Activated naive CD4-positive, alpha-beta T cell treated with anti-CD3 and anti-CD28 coated beads, Interleukin-2, amount 10 ng/mL, durations not matched to agents 7 days and 5 days (primary cell): ENCODE results near the gene SRGAP3.

Source experiments
- CTCF ChIA-PET: fragments of 350-600 bp; sonication (Branson Sonifier 250); formaldehyde crosslinking; loops from one replicate; lab custom pipeline; 2021; ENCODE audit warnings: antibody characterized with exemption; lab: Charles Lee
- DNase-seq: peaks from one replicate; pipeline ENCODE4 v3.0.0-alpha.2; 2020
- H3K27ac Mint-ChIP-seq: one replicate; pipeline ENCODE4 v1.8.0; 2021; ENCODE audit warnings: mild to moderate bottlenecking, moderate library complexity, mixed read lengths
- H3K27me3 Mint-ChIP-seq: one replicate; pipeline ENCODE4 v1.8.0; 2021; ENCODE audit warnings: mild to moderate bottlenecking, mixed read lengths
- H3K36me3 Mint-ChIP-seq: one replicate; pipeline ENCODE4 v1.8.0; 2021; ENCODE audit warnings: mixed read lengths
- H3K4me1 Mint-ChIP-seq: one replicate; pipeline ENCODE4 v1.8.0; 2021; ENCODE audit warnings: mixed read lengths
- H3K4me3 Mint-ChIP-seq: one replicate; pipeline ENCODE4 v1.8.0; 2021; ENCODE audit warnings: mild to moderate bottlenecking, moderate library complexity, mixed read lengths
- H3K9me3 Mint-ChIP-seq: one replicate; pipeline ENCODE4 v1.8.0; 2021; ENCODE audit warnings: mixed read lengths

Gene SRGAP3

GRCh38 chr3:9247361-9247940, 2.0 kb downstream of the SRGAP3 start:
- Mint-ChIP-seq H3K4me3 (no peak overlapping the region), H3K9me3 (no peaks in the 10 kb centered on the region), H3K4me1 (peaks cover 30% of the 10 kb centered on the region), H3K27me3 (peaks cover 36% of the 10 kb centered on the region), H3K27ac (no peak overlapping the region), H3K36me3 (no peaks in the 10 kb centered on the region)
- no peak for DNase-seq
- CTCF ChIA-PET: interaction anchor here (1.2 kb wide), 1 partner anchor 155 kb away, joined by 3 read pairs; no protein-coding TSS in a partner anchor

GRCh38 chr3:9246189-9246588, 3.3 kb downstream of the SRGAP3 start:
- H3K4me3 Mint-ChIP-seq: no peak overlapping the region
- peaks cover 30% of the 10 kb centered on the region for H3K4me1 Mint-ChIP-seq
- DNase-seq: no peak
- H3K36me3 Mint-ChIP-seq: no peaks in the 10 kb centered on the region
- CTCF ChIA-PET: no interaction called here
- no peak overlapping the region for H3K27ac Mint-ChIP-seq
- no peaks in the 10 kb centered on the region for H3K9me3 Mint-ChIP-seq
- H3K27me3 Mint-ChIP-seq: peaks cover 28% of the 10 kb centered on the region

GRCh38 chr3:9244495-9245183, 4.8 kb downstream of the SRGAP3 start:
- H3K36me3 Mint-ChIP-seq: no peaks in the 10 kb centered on the region
- CTCF ChIA-PET: no interaction called here
- no peak for DNase-seq

GRCh38 chr3:9241956-9242355, 7.5 kb downstream of the SRGAP3 start:
- Mint-ChIP-seq H3K27ac (no peak overlapping the region), H3K9me3 (no peaks in the 10 kb centered on the region)

More at GRCh38 chr3:9244495-9245183, 4.8 kb downstream of the SRGAP3 start:
- Mint-ChIP-seq H3K27ac (no peak overlapping the region), H3K4me3 (no peak overlapping the region), H3K9me3 (no peaks in the 10 kb centered on the region), H3K4me1 (peaks cover 22% of the 10 kb centered on the region), H3K27me3 (peaks cover 28% of the 10 kb centered on the region)

GRCh38 chr3:9239680-9240079, 9.8 kb downstream of the SRGAP3 start:
- Mint-ChIP-seq H3K27me3 (peaks cover 20% of the 10 kb centered on the region), H3K9me3 (no peaks in the 10 kb centered on the region)
- CTCF ChIA-PET: no interaction called here

More at GRCh38 chr3:9241956-9242355, 7.5 kb downstream of the SRGAP3 start:
- Mint-ChIP-seq H3K4me3 (no peak overlapping the region), H3K4me1 (no peaks in the 10 kb centered on the region), H3K36me3 (no peaks in the 10 kb centered on the region), H3K27me3 (peaks cover 14% of the 10 kb centered on the region)
- no peak for DNase-seq
- CTCF ChIA-PET: interaction anchor here (1.1 kb wide), 1 partner anchor 254 kb away, joined by 4 read pairs; no protein-coding TSS in a partner anchor

GRCh38 chr3:9238721-9239295, 10.6 kb downstream of the SRGAP3 start:
- DNase-seq: no peak
- no peaks in the 10 kb centered on the region for H3K4me1 Mint-ChIP-seq
- no peak overlapping the region for H3K4me3 Mint-ChIP-seq
- no peak overlapping the region for H3K27ac Mint-ChIP-seq
- CTCF ChIA-PET: no interaction called here
- H3K9me3 Mint-ChIP-seq: no peaks in the 10 kb centered on the region
- H3K27me3 Mint-ChIP-seq: peaks cover 19% of the 10 kb centered on the region
- H3K36me3 Mint-ChIP-seq: no peaks in the 10 kb centered on the region

More at GRCh38 chr3:9239680-9240079, 9.8 kb downstream of the SRGAP3 start:
- Mint-ChIP-seq H3K4me3 (no peak overlapping the region), H3K4me1 (no peaks in the 10 kb centered on the region), H3K27ac (no peak overlapping the region), H3K36me3 (no peaks in the 10 kb centered on the region)
- DNase-seq: no peak

GRCh38 chr3:9238276-9238675, 11.2 kb downstream of the SRGAP3 start:
- Mint-ChIP-seq H3K27ac (no peak overlapping the region), H3K27me3 (peaks cover 14% of the 10 kb centered on the region), H3K4me3 (no peak overlapping the region), H3K36me3 (no peaks in the 10 kb centered on the region), H3K4me1 (no peaks in the 10 kb centered on the region), H3K9me3 (no peaks in the 10 kb centered on the region)
- CTCF ChIA-PET: no interaction called here
- no peak for DNase-seq

- CTCF ChIA-PET: interaction anchor here (1.4 kb wide), 3 partner anchors 9 to 262 kb away, joined by 3 read pairs; no protein-coding TSS in a partner anchor
- no peak overlapping the region for H3K4me3 Mint-ChIP-seq
- H3K4me1 Mint-ChIP-seq: no peaks in the 10 kb centered on the region
- no peaks in the 10 kb centered on the region for H3K9me3 Mint-ChIP-seq
- DNase-seq: no peak
- no peak overlapping the region for H3K27ac Mint-ChIP-seq
- no peaks in the 10 kb centered on the region for H3K36me3 Mint-ChIP-seq
- H3K27me3 Mint-ChIP-seq: peaks cover 8% of the 10 kb centered on the region
Observed at GRCh38 chr3:9233814-9234600, 15.4 kb downstream of the SRGAP3 start.

- CTCF ChIA-PET: interaction anchor here (1.4 kb wide), 2 partner anchors 69 to 261 kb away, joined by 3 read pairs; no protein-coding TSS in a partner anchor
- no peak overlapping the region for H3K4me3 Mint-ChIP-seq
- H3K4me1 Mint-ChIP-seq: no peaks in the 10 kb centered on the region
- H3K36me3 Mint-ChIP-seq: no peaks in the 10 kb centered on the region
- no peaks in the 10 kb centered on the region for H3K9me3 Mint-ChIP-seq
- no peak for DNase-seq
- no peak overlapping the region for H3K27ac Mint-ChIP-seq
- peaks cover 8% of the 10 kb centered on the region for H3K27me3 Mint-ChIP-seq
Observed at GRCh38 chr3:9233101-9233500, 16.3 kb downstream of the SRGAP3 start.

- Mint-ChIP-seq H3K9me3 (no peaks in the 10 kb centered on the region), H3K36me3 (no peaks in the 10 kb centered on the region)
Observed at GRCh38 chr3:9231937-9232336, 17.5 kb downstream of the SRGAP3 start.

GRCh38 chr3:9231471-9231870, 18.0 kb downstream of the SRGAP3 start:
- H3K4me3 Mint-ChIP-seq: no peak overlapping the region
- H3K36me3 Mint-ChIP-seq: no peaks in the 10 kb centered on the region
- CTCF ChIA-PET: no interaction called here
- H3K27ac Mint-ChIP-seq: no peak overlapping the region
- H3K4me1 Mint-ChIP-seq: no peaks in the 10 kb centered on the region
- no peak for DNase-seq
- peaks cover 8% of the 10 kb centered on the region for H3K27me3 Mint-ChIP-seq
- no peaks in the 10 kb centered on the region for H3K9me3 Mint-ChIP-seq

More at GRCh38 chr3:9231937-9232336, 17.5 kb downstream of the SRGAP3 start:
- Mint-ChIP-seq H3K27ac (no peak overlapping the region), H3K4me1 (no peaks in the 10 kb centered on the region), H3K27me3 (peaks cover 8% of the 10 kb centered on the region), H3K4me3 (no peak overlapping the region)
- DNase-seq: no peak
- CTCF ChIA-PET: no interaction called here

GRCh38 chr3:9231006-9231405, 18.4 kb downstream of the SRGAP3 start:
- H3K36me3 Mint-ChIP-seq: no peaks in the 10 kb centered on the region
- peaks cover 2% of the 10 kb centered on the region for H3K4me1 Mint-ChIP-seq
- no peak overlapping the region for H3K4me3 Mint-ChIP-seq
- DNase-seq: no peak
- peaks cover 7% of the 10 kb centered on the region for H3K27me3 Mint-ChIP-seq
- CTCF ChIA-PET: no interaction called here
- no peak overlapping the region for H3K27ac Mint-ChIP-seq
- no peaks in the 10 kb centered on the region for H3K9me3 Mint-ChIP-seq

- CTCF ChIA-PET: no interaction called here
- no peaks in the 10 kb centered on the region for H3K9me3 Mint-ChIP-seq
- peaks cover 2% of the 10 kb centered on the region for H3K4me1 Mint-ChIP-seq
- no peak overlapping the region for H3K27ac Mint-ChIP-seq
- DNase-seq: no peak
- peaks cover 5% of the 10 kb centered on the region for H3K27me3 Mint-ChIP-seq
- H3K4me3 Mint-ChIP-seq: no peak overlapping the region
- no peaks in the 10 kb centered on the region for H3K36me3 Mint-ChIP-seq
Observed at GRCh38 chr3:9230596-9230995, 18.9 kb downstream of the SRGAP3 start.

- no peak for DNase-seq
- no peaks in the 10 kb centered on the region for H3K9me3 Mint-ChIP-seq
- H3K36me3 Mint-ChIP-seq: no peaks in the 10 kb centered on the region
- no peak overlapping the region for H3K4me3 Mint-ChIP-seq
- H3K27me3 Mint-ChIP-seq: peaks cover 4% of the 10 kb centered on the region
- H3K27ac Mint-ChIP-seq: no peak overlapping the region
- CTCF ChIA-PET: no interaction called here
- H3K4me1 Mint-ChIP-seq: peaks cover 7% of the 10 kb centered on the region
Observed at GRCh38 chr3:9229879-9230278, 19.6 kb downstream of the SRGAP3 start.
